Stomach (tissue), 4 donors: ENCODE measurements around the gene TMED7.

Experiments
- EP300 ChIP-seq: sonication (generic); formaldehyde crosslinking; IDR thresholded peaks from one replicate; pipeline ENCODE4 v1.6.1; 2017; ENCODE audit warnings: antibody characterized with exemption
- POLR2A ChIP-seq, 4 donors: fragments of 450-650 bp; IDR thresholded peaks; one replicate each; pipeline ENCODE4 v1.6.1; 2016; ENCODE audit warnings: antibody characterized with exemption in 4 of 4, control low read depth in 2 of 4, mild to moderate bottlenecking in 1 of 4, moderate library complexity in 1 of 4
- POLR2AphosphoS5 ChIP-seq, 3 donors: sonication (generic); formaldehyde crosslinking; IDR thresholded peaks; one replicate each; pipeline ENCODE4 v1.6.1; 2016; ENCODE audit warnings: antibody characterized with exemption in 3 of 3
- TF ChIP-seq, protein P1 (sequence below), 7 experiments: fragments of 450-650 bp in 4 of 7; fragments of 200-600 bp in 3 of 7; sonication (generic) in 3 of 7; IDR thresholded peaks; one replicate each; pipeline ENCODE4 v1.5.1; 2016 to 2019; ENCODE audit warnings: antibody characterized with exemption in 7 of 7, control low read depth in 2 of 7, mild to moderate bottlenecking in 1 of 7

DNA sequence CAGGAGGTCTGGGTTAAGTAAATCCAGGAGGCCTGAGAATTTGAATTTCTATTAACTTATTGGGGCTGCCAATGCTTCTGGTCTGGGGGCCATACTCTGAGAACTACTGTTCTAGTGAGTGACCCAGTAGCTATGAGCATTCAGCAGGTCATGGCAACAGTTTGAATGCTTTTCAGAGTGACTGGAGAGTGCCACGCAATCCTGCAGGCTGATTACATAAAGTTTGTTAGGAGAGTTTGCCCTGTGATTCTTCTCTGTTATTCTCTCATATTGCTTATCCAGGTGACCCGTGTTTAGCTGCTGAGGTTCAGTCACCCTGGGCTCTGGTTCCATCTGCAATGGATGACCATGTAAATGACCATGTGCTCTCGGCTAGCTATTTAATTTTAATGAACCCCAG, 22.2 kb upstream of the TMED7 start:
- TF ChIP-seq POLR2A (IDR thresholded peaks at IDR 0.05) (no peak), EP300 (no peak), POLR2AphosphoS5 (IDR thresholded peaks at IDR 0.05) (no peak)
- TF ChIP-seq, protein P1, sequence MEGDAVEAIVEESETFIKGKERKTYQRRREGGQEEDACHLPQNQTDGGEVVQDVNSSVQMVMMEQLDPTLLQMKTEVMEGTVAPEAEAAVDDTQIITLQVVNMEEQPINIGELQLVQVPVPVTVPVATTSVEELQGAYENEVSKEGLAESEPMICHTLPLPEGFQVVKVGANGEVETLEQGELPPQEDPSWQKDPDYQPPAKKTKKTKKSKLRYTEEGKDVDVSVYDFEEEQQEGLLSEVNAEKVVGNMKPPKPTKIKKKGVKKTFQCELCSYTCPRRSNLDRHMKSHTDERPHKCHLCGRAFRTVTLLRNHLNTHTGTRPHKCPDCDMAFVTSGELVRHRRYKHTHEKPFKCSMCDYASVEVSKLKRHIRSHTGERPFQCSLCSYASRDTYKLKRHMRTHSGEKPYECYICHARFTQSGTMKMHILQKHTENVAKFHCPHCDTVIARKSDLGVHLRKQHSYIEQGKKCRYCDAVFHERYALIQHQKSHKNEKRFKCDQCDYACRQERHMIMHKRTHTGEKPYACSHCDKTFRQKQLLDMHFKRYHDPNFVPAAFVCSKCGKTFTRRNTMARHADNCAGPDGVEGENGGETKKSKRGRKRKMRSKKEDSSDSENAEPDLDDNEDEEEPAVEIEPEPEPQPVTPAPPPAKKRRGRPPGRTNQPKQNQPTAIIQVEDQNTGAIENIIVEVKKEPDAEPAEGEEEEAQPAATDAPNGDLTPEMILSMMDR (IDR thresholded peaks at IDR 0.05), result no peak
